Keratinocyte (primary cell): ENCODE data around the gene MMEL1. TPM values are rescaled to one million over a fixed set of nuclear protein-coding genes. Genes with fewer than 3 reads are reported as not detected.

Experiments used
- DNase-seq: peaks from one replicate; pipeline ENCODE4 v3.0.0-alpha.2; 2011; ENCODE audit warnings: low read depth, missing footprints, low spot score
- FAIRE-seq: peaks from 2 replicates; lab custom pipeline; 2011; peaks lifted over from hg19 to GRCh38; lab: Jason Lieb, UNC
- H2AFZ ChIP-seq: 2 replicates; pipeline ENCODE4 v1.6.0; 2012; ENCODE audit warnings: low read length, control low read depth, inconsistent platforms; ENCODE audit not compliant: control insufficient read depth
- H3K27ac ChIP-seq: 2 replicates; pipeline ENCODE4 v1.5.1; 2011; ENCODE audit warnings: low read length; ENCODE audit not compliant: control insufficient read depth, insufficient read depth
- H3K27me3 ChIP-seq: 3 replicates; pipeline ENCODE4 v1.6.0; 2011; ENCODE audit warnings: low read length; ENCODE audit not compliant: control insufficient read depth, insufficient read depth; ENCODE audit errors: extremely low read depth
- H3K36me3 ChIP-seq, 2 experiments: 2 replicates in 1 of 2; 3 replicates in 1 of 2; pipeline ENCODE4 v1.5.1; 2011; ENCODE audit warnings: low read length in 2 of 2, mild to moderate bottlenecking in 1 of 2; ENCODE audit not compliant: control insufficient read depth in 2 of 2, insufficient read depth in 2 of 2; ENCODE audit errors: extremely low read depth in 1 of 2
- H3K4me1 ChIP-seq: 3 replicates; pipeline ENCODE4 v1.5.1; 2011; ENCODE audit warnings: low read length; ENCODE audit not compliant: control insufficient read depth, insufficient read depth; ENCODE audit errors: extremely low read depth
- H3K4me2 ChIP-seq: 3 replicates; pipeline ENCODE4 v1.6.0; 2011; ENCODE audit warnings: low read depth, low read length; ENCODE audit not compliant: control insufficient read depth, insufficient read depth; ENCODE audit errors: extremely low read depth
- H3K4me3 ChIP-seq, 3 experiments: fragments of 200-600 bp in 1 of 3; sonication (generic) in 1 of 3; 2 replicates in 2 of 3; 3 replicates in 1 of 3; pipeline ENCODE4 v1.5.1; 2011 to 2016; ENCODE audit warnings: low read length in 3 of 3, mild to moderate bottlenecking in 3 of 3, control low read depth in 2 of 3, inconsistent platforms in 1 of 3, low read depth in 1 of 3, mixed read lengths in 1 of 3, mixed run types in 1 of 3, moderate library complexity in 1 of 3; ENCODE audit not compliant: control insufficient read depth in 2 of 3, insufficient read depth in 2 of 3; ENCODE audit errors: extremely low read depth in 1 of 3
- H3K79me2 ChIP-seq: 2 replicates; pipeline ENCODE4 v1.6.0; 2012; ENCODE audit warnings: low read length; ENCODE audit not compliant: control insufficient read depth, insufficient read depth
- H3K9ac ChIP-seq: 3 replicates; pipeline ENCODE4 v1.6.0; 2011; ENCODE audit warnings: low read length; ENCODE audit not compliant: control insufficient read depth, insufficient read depth; ENCODE audit errors: extremely low read depth
- H3K9me1 ChIP-seq: 3 replicates; pipeline ENCODE4 v1.6.0; 2011; ENCODE audit warnings: low read length; ENCODE audit not compliant: control insufficient read depth, insufficient read depth; ENCODE audit errors: extremely low read depth
- H3K9me3 ChIP-seq: 2 replicates; pipeline ENCODE4 v1.5.1; 2012; ENCODE audit warnings: low read depth, low read length; ENCODE audit not compliant: control insufficient read depth
- H4K20me1 ChIP-seq: 3 replicates; pipeline ENCODE4 v1.6.0; 2011; ENCODE audit warnings: low read length; ENCODE audit not compliant: control insufficient read depth, insufficient read depth; ENCODE audit errors: extremely low read depth
- EZH2 ChIP-seq: IDR thresholded peaks from one replicate; pipeline ENCODE4 v1.6.1; 2012; ENCODE audit warnings: inconsistent platforms, mild to moderate bottlenecking, low read length, moderate library complexity
- dilution Hi-C: fragments of 300-500 bp; cut with MboI; formaldehyde crosslinking; loops from one replicate; pipeline ENCODE4 v1.7.0; 2020; ENCODE audit warnings: low sequenced_read_pairs; ENCODE audit not compliant: extremely low pct_ligation_motif_present
- polyA plus RNA-seq, 5 experiments: library from polyadenylated mRNA; depleted of rRNA in 3 of 5; stranded (reverse) in 3 of 5; stranded (forward) in 1 of 5; unstranded in 1 of 5; fragments of >200 nt; gene quantifications; 1 replicate in 1 of 5; 2 replicates in 3 of 5; 3 replicates in 1 of 5; pipeline versions ENCODE4 v1.2.1 to v1.2.3, GENCODE V29; 2011 to 2012; ENCODE audit warnings: missing spikeins in 2 of 5, low read depth in 1 of 5, low replicate concordance in 1 of 5
- TF ChIP-seq, protein P1 (sequence below), 3 experiments: IDR thresholded peaks in 1 of 3; conservative IDR thresholded peaks in 1 of 3; optimal IDR thresholded peaks in 1 of 3; 2 replicates in 2 of 3; 3 replicates in 1 of 3; pipeline versions ENCODE3 to v1.5.1; 2011; ENCODE audit warnings: low read length in 3 of 3, mild to moderate bottlenecking in 3 of 3, moderate library complexity in 2 of 3, control low read depth in 1 of 3, inconsistent platforms in 1 of 3; ENCODE audit not compliant: insufficient read depth in 2 of 3; ENCODE audit errors: extremely low read depth in 1 of 3

The MMEL1 gene
- polyA plus RNA-seq, 1 donor (not counting 4 experiments of a cell fraction or from before 2014, with no cell fraction given), result not detected

DNA sequence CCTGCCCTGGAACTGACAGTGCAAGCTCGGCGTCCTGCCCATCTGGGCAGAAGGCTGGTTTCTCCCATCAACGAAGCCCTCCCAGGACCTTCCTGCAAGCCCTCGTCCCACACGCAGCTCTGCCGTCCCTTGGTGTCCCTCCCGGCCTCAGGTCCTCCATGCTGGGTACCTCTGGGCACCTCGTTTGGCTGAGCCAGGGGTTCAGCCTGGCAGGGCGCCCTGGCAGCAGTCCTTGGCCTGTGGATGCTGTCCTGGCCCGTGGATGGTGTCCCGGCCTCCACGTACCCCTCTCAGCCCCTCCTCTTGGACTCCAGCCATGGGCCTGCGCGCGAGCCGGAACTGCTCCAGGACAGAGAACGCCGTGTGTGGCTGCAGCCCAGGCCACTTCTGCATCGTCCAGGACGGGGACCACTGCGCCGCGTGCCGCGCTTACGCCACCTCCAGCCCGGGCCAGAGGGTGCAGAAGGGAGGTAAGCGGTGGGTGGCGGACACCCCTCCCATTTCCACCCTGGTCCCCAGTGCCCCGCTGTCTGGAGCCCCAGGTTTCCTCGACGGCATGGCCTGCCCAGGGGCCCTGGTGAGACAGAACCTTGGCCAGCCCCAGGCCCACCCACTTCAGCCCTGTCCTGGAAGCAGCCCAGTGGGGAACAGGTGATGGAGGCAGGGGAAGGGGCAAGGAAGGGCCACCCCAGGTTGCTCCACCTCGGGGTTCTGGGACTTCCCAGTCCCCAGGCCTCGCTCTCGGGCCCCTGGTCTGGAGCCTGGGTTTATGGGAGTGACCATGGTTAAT lies 73.1 kb downstream of the MMEL1 start:
- dilution Hi-C loops, result no loop called here
- no peak for FAIRE-seq
- TF ChIP-seq EZH2, result no peak
- TF ChIP-seq, protein P1, sequence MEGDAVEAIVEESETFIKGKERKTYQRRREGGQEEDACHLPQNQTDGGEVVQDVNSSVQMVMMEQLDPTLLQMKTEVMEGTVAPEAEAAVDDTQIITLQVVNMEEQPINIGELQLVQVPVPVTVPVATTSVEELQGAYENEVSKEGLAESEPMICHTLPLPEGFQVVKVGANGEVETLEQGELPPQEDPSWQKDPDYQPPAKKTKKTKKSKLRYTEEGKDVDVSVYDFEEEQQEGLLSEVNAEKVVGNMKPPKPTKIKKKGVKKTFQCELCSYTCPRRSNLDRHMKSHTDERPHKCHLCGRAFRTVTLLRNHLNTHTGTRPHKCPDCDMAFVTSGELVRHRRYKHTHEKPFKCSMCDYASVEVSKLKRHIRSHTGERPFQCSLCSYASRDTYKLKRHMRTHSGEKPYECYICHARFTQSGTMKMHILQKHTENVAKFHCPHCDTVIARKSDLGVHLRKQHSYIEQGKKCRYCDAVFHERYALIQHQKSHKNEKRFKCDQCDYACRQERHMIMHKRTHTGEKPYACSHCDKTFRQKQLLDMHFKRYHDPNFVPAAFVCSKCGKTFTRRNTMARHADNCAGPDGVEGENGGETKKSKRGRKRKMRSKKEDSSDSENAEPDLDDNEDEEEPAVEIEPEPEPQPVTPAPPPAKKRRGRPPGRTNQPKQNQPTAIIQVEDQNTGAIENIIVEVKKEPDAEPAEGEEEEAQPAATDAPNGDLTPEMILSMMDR (optimal IDR thresholded peaks at IDR 0.05 in 1 of 3, IDR thresholded peaks at IDR 0.05 in 1 of 3, conservative IDR thresholded peaks at IDR 0.05 in 1 of 3; ENCODE audit: extremely low read depth in 1 of 3, insufficient read depth in 2 of 3, low read length in 3 of 3), result no peak
- H3K4me2 ChIP-seq, result no peak overlapping the region
- peaks cover 11% of the 10 kb centered on the region for H3K4me1 ChIP-seq
- DNase-seq, result no peak
- H3K4me3 ChIP-seq, result no peak overlapping the region
- H4K20me1 ChIP-seq, result no peaks in the 10 kb centered on the region
- H3K27ac ChIP-seq, result no peak overlapping the region
- H3K36me3 ChIP-seq, result no peaks in the 10 kb centered on the region
- no peak overlapping the region for H2AFZ ChIP-seq
- peaks cover 5% of the 10 kb centered on the region for H3K27me3 ChIP-seq
- no peaks in the 10 kb centered on the region for H3K79me2 ChIP-seq
- no peaks in the 10 kb centered on the region for H3K9me1 ChIP-seq
- no peak overlapping the region for H3K9ac ChIP-seq
- no peaks in the 10 kb centered on the region for H3K9me3 ChIP-seq

GRCh38 chr1:2558861-2559260 lies 74.0 kb downstream of the MMEL1 start:
- Histone ChIP-seq H4K20me1 (no peaks in the 10 kb centered on the region), H3K4me2 (no peak overlapping the region), H2AFZ (no peak overlapping the region), H3K27me3 (peaks cover 2% of the 10 kb centered on the region), H3K27ac (no peak overlapping the region), H3K9me3 (no peaks in the 10 kb centered on the region), H3K79me2 (no peaks in the 10 kb centered on the region), H3K4me1 (peaks cover 11% of the 10 kb centered on the region), H3K36me3 (no peaks in the 10 kb centered on the region), H3K9me1 (no peaks in the 10 kb centered on the region), H3K9ac (no peak overlapping the region), H3K4me3 (no peak overlapping the region)
- no peak for FAIRE-seq
- no peak for TF ChIP-seq EZH2
- TF ChIP-seq, protein P1 (optimal IDR thresholded peaks at IDR 0.05 in 1 of 3, IDR thresholded peaks at IDR 0.05 in 1 of 3, conservative IDR thresholded peaks at IDR 0.05 in 1 of 3; ENCODE audit: extremely low read depth in 1 of 3, insufficient read depth in 2 of 3, low read length in 3 of 3), result no peak
- dilution Hi-C loops, result no loop called here
- no peak for DNase-seq
